ENCODE measurements around the gene LYSMD2. TPM values are rescaled to one million over a fixed set of nuclear protein-coding genes. Genes with fewer than 3 reads are reported as not detected.

LYSMD2 gene
- 5.1 and 5.3 TPM in 2 replicates for total RNA-seq

DNA sequence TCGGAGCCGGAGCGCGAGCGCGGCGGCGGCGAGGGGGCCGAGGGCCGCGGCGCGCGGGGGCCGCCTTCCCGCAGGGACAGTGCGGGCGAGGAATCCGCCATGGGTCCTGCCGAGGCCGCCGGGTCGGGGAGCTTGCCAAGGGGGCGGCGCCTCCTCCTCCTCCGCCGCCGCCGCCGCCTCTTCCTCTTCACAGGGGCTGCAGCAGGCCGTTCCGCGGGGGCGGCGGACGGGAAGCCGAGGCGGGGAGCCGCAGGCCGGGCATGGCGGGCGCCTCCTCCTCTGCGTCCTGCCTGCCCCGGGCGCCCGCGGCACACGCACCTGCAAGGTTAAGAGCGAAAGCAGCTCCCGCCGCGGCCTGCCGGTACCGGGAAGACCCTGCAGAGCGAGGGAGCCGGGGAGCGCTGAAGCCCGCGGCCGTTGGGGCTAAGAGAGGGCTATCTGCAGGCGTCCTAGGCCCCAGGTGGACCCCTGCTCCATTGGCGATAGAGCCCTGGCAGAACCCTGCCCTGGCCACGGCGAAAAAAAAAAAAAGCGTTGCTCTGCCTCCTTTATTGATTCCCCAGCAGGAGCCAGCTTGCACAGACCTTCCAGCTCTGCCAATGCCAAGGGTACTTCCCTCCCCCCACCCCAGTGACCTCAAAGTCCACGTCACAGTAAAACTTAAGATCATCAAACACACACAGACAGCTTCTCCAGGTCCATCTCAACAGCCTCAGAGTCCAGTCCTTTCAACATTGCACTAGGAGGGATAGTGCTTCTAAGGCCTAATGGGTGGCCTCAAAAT lies at the start of gene LYSMD2:
LYSMD2 (minus strand) TSS at position 134 of the 784 bp plus-strand sequence; CDS start at position 101, 33 bp downstream.

GRCh38 chr15:51750792-51751696 lies 13.6 kb upstream of the LYSMD2 start, which contains the start of gene TMOD2:
Gene TMOD2, plus strand, starts transcription at chr15:51751597. Its CDS starts 14,845 bp downstream, at chr15:51766442.

GRCh38 chr15:51681303-51681963 lies 56.0 kb downstream of the LYSMD2 start, which contains the start of gene SCG3:
Gene SCG3, plus strand, starts transcription at chr15:51681503. Its CDS starts 253 bp downstream, at chr15:51681756.

Other genes starting within 250 kb of the LYSMD2 start
- 15.8 and 25.7 TPM in 2 replicates for gene DMXL2, start 114.9 kb downstream of the LYSMD2 start, total RNA-seq
- not detected in 2 replicates for gene SCG3, start 56.2 kb downstream of the LYSMD2 start, total RNA-seq
- 4.8 and 6.6 TPM in 2 replicates for gene TMOD2, start 13.9 kb upstream of the LYSMD2 start, total RNA-seq
- 30.7 and 35.3 TPM in 2 replicates for gene TMOD3, start 92.0 kb upstream of the LYSMD2 start, total RNA-seq
- 25.9 and 30.1 TPM in 2 replicates for gene LEO1, start 234.1 kb upstream of the LYSMD2 start, total RNA-seq